Left renal cortex interstitium (tissue), 4 donors: ENCODE results near the gene UBD. TPM values are rescaled to one million over a fixed set of nuclear protein-coding genes. Genes with fewer than 3 reads are reported as not detected.

ENCODE experiments used
- DNase-seq, 4 donors: peaks; one replicate each; pipeline ENCODE4 v3.0.0-alpha.2; 2013; ENCODE audit warnings: low read depth in 4 of 4, low spot score in 2 of 4, missing footprints in 1 of 4
- polyA plus RNA-seq, 4 donors: library from polyadenylated mRNA; unstranded; fragments of 120-200 nt; gene quantifications; one replicate each; pipeline ENCODE4 v1.2.1, GENCODE V29; 2013; ENCODE audit not compliant: insufficient read length in 4 of 4

UBD gene
- polyA plus RNA-seq, 4 donors: 0.62 to 1.4 (median 1.0) TPM

DNA sequence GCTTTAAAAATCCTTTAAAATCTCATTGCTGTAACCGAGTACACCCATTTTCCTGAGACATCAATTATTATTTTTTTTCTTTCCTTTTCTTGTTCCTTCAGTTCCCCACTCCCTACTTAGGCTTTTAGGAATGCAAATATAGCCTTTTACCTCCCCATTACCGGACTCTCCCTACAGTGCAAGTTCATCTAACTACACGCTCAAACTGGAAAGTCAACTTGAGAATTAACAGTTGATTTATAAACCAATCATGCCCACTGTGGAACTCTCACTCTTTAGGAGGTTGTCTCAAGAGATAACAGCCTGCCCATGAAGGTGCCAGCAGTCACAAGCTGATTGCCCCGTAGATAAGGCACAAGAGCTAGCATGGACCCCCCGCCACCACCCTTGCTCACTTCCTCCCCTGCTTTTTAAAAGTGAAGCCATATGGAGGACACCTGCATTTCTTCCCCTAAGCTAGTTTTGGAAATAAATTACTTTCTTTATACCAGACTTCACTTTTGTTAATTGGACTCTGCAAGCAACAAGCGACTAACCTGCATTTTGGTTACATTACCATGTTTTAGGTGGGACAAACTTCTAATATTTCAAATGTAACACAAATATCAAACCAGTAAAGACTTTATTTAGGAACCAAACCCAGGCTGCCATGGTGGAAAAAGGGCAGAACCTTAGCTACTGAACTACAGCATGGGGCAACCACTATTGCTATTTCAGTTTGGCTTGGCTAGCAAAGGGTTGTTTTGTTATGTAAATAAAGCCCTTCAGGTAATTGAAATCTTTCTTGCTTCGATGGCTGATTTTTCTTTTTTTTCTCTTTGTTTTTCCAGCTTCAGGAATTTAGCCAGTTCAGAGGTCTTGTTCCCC lies 34.9 kb downstream of the UBD start:
- DNase-seq: no peak

DNA sequence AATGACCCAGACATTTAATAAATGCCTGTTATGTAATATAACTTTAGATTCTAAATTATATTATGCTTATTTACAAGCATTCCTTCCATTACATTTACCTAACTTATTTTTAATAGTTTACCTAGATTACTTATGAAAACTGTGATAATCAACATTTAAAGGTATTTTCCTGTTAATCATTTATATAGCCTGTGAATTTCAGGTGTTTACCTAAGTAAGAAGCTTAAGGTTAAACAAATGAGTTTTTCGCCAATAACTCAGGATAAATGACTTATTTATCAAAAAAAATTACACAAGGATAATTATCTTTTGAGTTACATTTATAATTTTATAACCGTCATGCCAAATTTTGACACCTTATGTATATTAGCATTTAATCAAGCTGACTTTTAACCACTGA lies 35.5 kb downstream of the UBD start:
- DNase-seq: no peak

DNA sequence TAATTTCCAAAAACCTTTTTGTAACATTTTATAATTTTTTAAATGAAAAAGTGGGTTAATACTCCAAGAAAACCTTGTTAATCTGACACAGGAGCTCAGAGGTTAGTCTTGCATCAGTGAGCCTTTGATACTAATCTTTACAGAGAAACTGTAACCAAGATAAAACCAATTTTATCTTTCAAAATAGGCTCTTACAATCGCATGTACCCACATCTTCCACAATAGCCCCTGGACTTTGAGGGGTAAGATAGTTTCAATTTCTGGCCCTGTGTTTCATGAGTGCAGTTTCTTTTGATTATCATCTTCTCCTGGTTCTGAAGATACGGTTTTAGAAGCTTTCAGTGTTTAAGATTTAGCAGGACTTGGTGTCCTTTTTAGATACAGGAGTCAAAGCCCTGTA lies 37.3 kb downstream of the UBD start:
- DNase-seq: no peak

DNA sequence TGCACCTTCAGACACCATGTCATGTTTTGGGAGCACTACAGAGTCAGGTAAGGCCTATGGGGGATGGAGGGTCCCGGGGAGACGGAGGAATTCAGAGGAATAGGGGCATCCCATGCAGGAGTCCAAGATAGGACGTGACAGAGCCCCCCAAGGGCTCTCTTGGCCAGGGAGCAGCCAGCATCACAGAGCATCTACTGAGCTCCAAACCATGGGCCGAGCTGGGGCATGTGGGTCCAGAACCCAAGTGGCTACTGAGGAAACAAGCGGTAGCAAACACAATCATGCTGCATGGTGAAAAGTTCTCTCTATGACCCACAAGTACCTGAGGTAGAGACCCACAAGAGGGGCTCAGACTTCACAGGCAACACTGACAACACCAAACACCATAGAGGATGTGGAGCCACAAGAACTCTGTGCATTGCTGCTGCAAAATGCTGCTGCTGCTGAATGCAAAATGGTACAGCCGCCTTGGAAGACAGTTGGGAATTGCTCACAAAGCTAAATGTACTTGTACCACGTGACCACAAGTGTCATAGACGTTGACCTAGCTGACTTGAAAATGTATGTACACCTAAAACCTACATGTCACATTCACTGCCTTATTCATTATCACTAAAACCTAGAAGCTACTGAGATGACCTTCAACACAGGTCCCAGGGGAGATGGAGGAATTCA lies 38.4 kb downstream of the UBD start:
- no peak for DNase-seq

DNA sequence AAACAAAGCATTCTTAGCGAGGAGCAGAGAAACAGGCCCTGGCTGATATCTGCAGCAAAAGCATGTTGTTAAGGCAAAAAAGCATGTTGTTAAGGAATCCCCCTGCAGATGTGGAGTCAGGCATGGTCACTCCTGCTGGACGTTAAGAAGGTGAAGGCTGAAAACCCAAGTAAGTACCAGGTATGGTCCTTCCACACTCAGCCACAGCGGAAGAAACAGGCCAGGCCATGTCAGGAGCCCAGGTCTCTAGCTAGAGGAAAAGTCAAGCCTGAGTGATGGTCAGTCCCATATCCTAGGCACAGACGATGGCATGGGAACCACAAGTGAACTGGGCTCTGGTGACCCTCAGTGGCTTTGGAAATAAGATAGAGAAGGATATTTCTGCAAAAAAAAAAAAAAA lies 39.3 kb downstream of the UBD start:
- DNase-seq: no peak

DNA sequence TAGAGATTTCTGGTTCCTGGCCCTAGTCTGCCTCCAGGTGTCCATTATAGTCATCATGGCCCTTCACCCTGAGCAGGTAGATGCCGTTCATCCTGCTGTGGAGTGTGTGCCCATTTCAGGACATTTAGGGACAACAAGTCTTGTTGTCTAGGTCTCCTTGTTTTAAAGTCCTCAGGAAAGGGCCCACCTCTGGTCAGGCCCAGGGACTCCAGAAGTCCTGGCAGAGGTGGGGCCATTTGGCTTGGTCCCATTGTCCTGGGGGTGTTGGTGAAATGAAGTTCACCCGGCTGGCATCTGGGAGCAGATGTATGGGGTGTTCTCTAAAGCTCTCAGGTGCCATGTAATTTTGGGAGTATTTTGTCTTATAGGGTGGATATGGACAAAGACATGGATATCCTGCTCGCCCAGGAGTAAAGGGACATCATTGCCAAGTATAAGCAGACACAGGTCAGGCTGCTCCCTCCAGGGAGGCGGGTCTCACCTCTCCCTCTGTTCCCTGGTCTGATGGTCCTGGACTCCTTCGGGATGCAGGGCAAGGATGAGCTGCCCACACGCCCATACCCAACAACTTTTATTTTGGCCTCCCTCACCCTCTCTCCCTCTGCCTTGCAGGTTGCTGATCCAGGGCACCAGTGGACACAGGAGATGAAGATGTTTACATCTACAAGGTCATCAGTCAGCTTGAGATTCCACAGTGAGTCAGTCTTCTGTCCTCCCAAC lies 40.1 kb downstream of the UBD start:
- DNase-seq: no peak

DNA sequence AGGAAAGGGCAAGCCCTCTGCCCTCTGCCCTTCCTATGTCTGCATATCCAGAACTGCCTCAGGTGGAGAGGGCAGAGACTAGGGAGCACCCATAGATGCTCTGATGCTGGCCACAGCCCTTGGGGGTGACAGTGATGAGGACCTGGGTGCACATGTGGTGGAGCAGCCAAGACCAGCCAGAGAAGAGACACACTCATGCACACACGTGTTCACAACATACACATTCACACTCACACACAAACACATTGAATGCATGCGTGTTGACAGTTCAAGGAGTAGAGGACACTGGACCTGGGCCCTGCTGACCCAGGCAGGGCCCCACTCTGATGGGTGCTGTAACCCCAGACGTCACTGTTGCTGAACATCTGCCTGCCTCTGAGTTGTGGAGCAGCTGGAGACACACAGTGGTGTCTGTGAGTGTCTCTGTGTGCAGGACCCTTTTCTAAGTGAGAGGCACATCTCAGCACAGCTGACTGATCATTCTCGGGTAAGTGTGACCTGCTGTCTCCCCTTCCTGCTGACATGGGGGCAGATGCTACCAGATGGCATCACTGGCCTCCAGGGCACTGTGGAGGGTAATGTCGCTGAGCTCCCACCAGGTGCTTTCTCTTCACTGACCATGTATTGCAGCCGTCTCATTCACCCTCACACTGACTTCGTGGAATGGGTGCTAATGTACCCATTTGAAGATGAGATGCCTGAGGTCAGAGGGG lies 41.6 kb downstream of the UBD start:
- DNase-seq: no peak

DNA sequence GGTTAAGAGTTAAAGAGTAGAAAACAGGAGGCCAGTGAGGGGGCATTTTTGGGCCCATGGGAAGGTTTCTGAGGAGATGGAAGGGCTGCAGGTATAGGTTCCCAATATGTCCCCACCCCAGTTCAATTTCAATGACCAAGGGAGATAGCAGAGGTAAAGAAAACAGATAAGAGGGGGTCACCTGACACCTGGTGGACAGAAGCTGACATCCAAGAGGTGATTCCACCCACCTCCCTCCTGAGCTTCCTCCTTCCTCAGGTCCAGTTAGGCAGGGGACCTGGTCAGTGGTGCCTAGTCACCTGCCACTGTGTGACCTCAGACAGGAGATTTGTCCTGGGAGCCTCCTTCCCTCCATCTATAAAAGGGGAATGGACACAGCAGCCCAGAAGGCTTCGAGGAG lies 42.3 kb downstream of the UBD start:
- DNase-seq: no peak

DNA sequence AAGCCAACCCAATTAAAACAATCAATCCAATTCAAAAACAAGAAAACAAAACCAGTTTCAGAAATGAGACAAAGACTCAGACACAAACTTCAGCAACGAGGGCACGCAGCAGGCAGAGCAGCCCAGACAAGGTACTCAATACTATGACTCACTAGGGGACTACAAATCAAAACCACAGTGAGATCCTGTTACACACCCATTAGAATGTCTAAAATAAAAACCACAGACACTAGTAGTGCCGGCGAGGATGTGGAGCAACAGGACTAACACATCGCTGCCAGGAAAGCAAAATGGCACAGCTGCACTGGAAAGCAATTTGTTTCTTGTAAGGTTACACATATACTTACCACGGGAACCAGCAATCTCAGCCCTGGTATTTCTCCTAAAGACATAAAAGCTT lies 43.4 kb downstream of the UBD start:
- no peak for DNase-seq

DNA sequence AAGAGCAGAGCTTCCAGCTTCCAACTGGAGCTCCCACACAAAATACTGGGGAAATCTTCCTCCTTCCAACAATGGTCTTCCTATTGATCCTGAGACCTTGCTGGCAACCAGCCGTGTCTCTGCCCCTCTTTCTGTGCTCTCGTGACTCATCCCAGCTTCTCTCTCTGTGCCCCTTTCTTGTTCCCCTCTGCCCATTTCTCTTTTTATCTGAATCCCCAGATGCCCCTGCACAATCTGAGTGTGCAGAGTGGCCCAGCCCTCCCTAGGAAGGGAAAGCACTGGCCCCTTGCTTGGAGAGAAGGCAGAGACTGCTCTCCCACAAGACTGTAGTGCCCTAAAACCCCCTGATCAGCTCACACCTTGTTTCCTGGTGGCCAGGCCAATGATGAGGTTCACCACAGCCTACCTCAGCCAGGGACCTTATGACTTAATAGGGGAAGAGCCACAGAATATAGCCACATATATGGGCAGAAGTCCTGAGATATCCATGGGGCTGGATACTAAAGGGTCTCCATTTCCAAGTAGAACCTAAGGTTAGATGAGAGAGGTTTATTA lies 48.7 kb downstream of the UBD start:
- DNase-seq: no peak

DNA sequence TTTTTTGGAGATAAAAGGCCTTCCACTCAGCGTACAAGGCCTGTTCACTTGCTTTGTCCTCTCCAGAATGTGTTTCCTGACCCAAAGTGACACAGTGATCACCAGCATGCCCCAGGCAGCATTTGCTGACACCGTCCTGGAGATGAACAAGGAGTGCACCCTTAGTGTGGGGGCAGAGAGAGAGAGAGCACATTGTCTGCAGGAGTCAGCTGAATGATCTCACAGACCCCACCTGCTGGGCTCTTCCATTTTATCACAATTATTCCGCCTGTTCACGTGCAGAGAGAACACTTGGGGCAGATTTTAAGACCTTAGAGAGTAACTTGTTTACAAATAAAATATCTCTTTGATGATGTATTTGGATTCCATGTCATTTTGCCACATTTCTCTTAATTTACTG lies 49.3 kb downstream of the UBD start:
- DNase-seq: no peak

DNA sequence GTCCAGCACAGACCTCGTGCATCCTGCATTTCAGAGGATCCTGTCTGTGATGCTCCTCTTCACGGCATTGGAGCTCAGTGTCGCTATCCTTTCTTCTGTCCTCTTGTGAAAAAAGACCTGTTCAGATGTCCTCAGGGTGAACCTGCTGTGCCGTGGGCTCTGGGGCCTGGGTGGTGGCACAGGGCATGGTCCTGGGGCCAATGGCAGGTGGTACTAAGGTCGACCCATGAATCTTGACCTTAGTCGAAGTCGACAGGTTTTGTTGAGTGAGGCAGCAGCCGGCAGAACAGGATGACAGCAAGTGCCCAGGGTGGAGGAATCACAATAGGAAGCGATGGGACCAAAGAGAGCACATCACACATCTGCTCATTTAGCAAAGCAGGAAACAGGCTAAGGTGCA lies 49.8 kb downstream of the UBD start:
- DNase-seq: no peak

DNA sequence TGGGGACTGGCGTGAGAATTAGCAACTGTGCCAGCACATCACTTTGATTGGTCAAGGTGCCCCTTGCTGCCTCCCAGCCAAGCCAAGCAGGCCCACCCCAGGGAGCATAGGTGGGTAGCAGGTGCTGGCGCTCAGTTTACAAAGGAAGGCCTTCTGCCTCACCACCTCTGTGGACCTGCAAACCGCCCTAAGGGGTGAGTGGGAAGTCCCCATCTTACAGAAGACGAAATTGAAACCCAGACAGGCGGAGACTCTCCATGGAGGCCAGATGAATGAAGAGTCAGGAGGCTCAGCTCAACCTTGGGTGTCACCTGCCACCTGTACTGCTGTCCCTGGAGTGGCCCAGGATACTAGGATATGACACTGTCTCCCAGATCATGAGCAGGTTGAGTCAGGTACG lies 50.3 kb downstream of the UBD start:
- DNase-seq: no peak

DNA sequence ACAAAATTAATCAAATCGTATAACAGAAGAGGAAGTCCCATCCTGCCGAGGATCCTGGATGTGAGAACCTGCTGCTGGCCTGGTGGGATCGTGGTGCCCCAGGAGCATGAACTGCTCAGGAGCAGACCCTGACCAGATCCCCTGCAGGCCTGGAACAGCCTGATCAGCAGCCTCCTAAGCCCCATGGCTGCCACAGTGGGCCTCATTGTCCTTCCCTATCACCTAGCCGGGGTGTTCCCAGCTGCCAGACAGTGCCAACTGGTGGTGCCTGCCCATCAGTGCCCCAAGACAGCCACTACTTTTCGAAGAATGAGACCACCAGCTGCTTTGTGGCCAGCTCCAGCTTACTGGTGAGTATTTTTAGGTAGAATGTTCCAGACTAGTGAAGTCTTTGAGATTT lies 52.2 kb downstream of the UBD start:
- no peak for DNase-seq

DNA sequence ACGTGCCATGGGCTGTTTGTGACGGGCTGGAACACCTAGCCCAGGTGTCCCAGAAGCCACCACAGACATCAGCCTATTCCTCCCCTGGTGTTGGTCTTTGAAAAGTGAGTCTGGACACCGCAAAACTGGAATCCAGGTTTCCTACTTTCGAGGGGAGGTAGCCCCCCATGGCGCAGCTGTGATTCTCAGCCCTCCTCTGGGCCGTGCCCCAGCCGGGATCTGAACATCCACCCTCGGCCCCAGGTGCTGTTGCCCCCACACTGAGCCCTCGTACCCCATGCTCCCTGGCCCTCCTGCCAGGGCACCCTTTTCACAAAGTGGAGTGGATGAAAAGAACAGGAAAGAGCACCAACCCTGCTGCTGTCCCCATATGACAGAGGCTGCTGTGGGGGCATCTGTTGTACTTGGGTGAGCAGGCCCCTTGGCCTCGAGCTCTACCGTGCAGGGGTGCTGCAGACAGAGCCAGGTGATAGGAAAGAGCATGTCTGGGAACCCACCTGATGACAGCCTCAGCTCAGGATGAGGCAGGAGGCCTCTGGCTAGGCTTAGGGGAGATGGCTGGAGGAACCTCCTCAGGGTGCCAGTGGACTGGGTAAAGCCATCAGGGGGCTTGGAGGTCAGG lies 53.0 kb downstream of the UBD start:
- DNase-seq: no peak

DNA sequence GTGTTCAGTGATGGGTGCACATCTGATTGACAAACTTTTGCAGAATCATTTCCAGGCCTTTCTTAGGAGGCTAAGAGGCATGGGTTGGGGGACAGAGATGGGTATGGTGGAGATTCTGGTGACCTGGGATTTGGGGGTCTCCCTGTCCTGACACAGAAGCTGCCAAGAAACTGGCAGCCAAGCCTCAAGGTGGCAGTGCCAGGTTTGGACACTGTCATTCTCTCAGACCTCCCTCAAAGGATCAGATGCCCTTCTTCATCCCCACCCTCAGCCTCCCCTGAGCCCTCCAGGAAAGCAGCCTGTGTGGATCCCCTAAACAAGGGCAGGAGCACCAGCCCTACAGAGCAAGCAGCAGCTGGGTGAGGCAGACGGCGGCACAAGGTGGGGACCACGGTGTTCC lies 53.7 kb downstream of the UBD start:
- DNase-seq: no peak
